ENCODE results near the gene PIN1. TPM values are rescaled to one million over a fixed set of nuclear protein-coding genes. Genes with fewer than 3 reads are reported as not detected.

Gene PIN1
- total and polyA plus RNA-seq, 4 donors, result 124 to 227 (median 167) TPM

DNA sequence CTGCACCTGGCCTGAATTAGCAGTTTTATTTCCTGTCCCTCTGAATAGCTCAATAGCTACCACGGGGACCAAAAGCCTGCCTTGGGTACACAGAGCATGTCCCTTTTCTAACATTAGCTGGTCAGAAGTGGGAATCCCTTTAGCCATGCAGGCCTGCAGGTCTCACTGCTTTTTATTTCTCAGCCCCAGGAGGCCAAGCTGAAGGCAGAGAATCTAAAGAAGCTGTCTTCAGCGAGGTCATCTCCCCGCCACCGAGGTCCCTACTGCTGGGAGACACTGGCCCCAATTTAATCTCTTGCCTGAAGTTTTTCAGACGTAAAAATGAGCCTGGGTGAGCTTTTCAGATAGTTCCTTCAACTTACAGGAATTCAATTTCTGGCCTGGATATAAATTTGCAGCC, 40.7 kb downstream of the PIN1 start:
- DNase-seq (ENCODE audit: low read depth in 4 of 6, low spot score in 6 of 6), result peak in 1 of 6 donors; percentile 47
- WGBS (ENCODE audit: insufficient coverage), result 42% methylated on average over 3 of the region's 5 CpGs
- Histone ChIP-seq H3K27ac (ENCODE audit: low read depth, low read length) (no peak overlapping the region), H3K9me3 (ENCODE audit: control insufficient read depth, insufficient read depth, low read length) (no peaks in the 10 kb centered on the region), H3K4me1 (ENCODE audit: control insufficient read depth, insufficient read depth, low read length) (peaks cover 15% of the 10 kb centered on the region), H3K36me3 (ENCODE audit: control insufficient read depth, insufficient read depth, low read length) (peaks cover 21% of the 10 kb centered on the region), H3K4me3 (ENCODE audit: low read depth, low read length) (no peak overlapping the region), H3K27me3 (ENCODE audit: control insufficient read depth, insufficient read depth, low read length) (no peaks in the 10 kb centered on the region)

DNA sequence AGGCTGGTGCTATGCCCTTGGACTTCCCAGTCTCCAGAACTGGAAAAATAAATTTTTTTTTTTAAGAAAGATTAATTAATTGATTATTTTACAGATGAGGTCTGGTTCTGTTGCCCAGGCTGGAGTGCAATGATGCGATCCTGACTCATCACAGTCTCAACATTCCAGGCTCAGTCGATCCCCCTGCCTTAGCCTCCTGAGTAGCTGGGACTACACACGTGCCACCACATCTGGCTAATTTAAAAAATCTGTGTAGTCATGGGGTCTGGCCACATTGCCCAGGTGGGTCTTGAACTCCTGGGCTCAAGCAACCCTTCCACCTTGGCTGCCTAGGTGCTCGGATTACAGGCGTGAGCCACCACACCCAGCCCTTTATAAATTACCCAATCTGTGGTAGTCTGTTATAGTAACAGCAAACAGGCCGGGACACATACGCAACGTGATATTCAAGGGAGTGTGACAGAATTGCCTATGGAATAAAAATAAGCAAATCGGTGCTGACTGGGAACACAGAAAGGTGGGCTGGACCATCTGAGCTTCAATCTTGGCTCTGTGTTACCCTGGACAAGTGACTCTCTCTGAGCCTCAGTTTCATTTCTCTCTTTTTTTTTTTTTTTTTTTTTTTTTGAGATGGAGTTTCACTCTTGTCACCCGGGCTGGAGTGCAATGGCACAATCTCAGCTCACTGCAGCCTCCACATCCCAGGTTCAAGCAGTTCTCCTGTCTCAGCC, 42.8 kb downstream of the PIN1 start:
- Histone ChIP-seq H3K36me3 (ENCODE audit: control insufficient read depth, insufficient read depth, low read length) (peaks cover 7% of the 10 kb centered on the region), H3K9me3 (ENCODE audit: control insufficient read depth, insufficient read depth, low read length) (no peaks in the 10 kb centered on the region), H3K4me1 (ENCODE audit: control insufficient read depth, insufficient read depth, low read length) (peaks cover 22% of the 10 kb centered on the region), H3K27me3 (ENCODE audit: control insufficient read depth, insufficient read depth, low read length) (no peaks in the 10 kb centered on the region), H3K27ac (ENCODE audit: low read depth, low read length) (no peak overlapping the region), H3K4me3 (ENCODE audit: low read depth, low read length) (no peak overlapping the region)
- 90% methylated on average over 7 of the region's 10 CpGs for WGBS (ENCODE audit: insufficient coverage)
- no peak for DNase-seq (ENCODE audit: low read depth in 4 of 6, low spot score in 6 of 6)

DNA sequence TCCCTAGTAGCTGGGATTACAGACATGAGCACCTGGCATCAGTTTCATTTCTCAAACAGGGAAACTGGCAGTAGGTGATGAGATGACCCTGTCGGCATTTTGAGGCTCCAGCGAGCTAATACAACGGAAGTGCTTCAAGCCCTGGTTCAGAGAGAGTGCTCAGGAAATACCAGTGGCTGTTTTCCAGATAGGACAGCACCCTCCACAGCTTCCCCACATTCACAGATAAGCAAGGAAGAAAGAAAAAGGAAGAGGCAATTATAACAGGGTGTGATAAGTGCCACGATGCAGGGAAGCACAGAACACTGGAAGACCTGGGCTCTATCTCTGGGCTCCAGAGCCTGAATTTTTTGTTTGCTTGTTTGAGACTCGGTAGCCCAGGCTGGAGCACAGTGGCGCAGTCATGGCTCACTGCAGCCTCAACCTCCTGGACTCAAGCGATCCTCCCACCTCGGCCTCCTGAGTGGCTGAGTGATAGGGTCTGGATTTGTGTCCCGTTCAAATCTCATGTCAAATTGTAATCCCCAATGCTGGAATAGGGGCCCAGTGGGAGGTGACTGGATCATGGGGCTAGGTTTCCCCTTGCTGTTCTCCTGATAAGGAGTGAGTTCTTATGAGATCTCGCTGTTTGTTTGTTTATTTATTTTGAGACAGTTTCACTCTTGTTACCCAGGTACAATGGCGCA, 43.5 kb downstream of the PIN1 start:
- H3K9me3 ChIP-seq (ENCODE audit: control insufficient read depth, insufficient read depth, low read length), result no peaks in the 10 kb centered on the region
- H3K36me3 ChIP-seq (ENCODE audit: control insufficient read depth, insufficient read depth, low read length), result peaks cover 7% of the 10 kb centered on the region
- no peaks in the 10 kb centered on the region for H3K27me3 ChIP-seq (ENCODE audit: control insufficient read depth, insufficient read depth, low read length)
- H3K4me3 ChIP-seq (ENCODE audit: low read depth, low read length), result no peak overlapping the region
- H3K4me1 ChIP-seq (ENCODE audit: control insufficient read depth, insufficient read depth, low read length), result peaks cover 29% of the 10 kb centered on the region
- WGBS (ENCODE audit: insufficient coverage), result 92% methylated on average over 8 of the region's 11 CpGs
- no peak overlapping the region for H3K27ac ChIP-seq (ENCODE audit: low read depth, low read length)
- no peak for DNase-seq (ENCODE audit: low read depth in 4 of 6, low spot score in 6 of 6)

DNA sequence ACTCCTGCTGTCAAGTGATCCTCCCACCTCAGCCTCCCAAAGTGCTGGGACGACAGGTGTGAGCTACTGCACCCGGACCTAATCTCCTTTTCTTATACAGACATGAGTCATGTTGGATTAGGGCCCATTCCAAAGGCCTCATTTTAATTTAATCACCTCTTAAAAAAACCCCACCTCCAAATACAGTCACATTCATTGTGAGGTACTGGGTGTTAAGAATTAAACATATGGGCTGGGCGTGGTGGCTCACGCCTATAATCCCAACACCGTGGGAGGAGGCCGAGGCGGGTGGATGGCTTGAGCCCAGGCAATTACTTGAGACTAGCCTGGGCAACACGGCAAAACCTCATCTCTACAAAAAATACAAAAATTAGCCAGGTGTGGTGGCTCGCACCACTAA, 46.6 kb downstream of the PIN1 start:
- 100% methylated on average over 1 of the region's 9 CpGs for WGBS (ENCODE audit: insufficient coverage)

DNA sequence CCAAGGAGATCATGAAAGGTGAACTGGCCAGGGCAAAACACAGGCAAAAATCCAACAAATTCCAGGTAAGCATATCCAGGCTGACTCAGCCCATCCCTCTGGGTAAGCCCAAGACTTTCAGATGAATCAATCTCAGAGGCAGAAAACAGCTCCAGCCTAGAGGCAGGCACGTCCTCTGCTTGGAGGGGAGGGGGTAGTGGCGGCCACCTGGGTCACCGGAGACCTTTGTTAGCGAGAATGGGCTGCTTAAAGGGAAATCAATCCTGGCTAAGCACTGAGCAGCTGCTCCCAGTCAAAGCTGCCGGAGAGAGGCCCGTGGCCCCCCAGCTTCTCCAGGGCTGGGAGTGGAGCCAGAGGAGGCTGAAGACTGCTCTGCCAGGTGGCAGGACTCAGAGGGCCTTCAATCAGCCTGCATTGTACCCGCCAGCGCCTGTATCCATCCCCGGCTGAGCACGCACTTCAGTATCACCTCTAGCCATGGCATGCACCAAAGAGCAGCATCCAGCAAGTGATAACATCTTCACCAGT, 48.2 kb downstream of the PIN1 start:
- Histone ChIP-seq H3K9me3 (ENCODE audit: control insufficient read depth, insufficient read depth, low read length) (no peaks in the 10 kb centered on the region), H3K27ac (ENCODE audit: low read depth, low read length) (no peak overlapping the region), H3K36me3 (ENCODE audit: control insufficient read depth, insufficient read depth, low read length) (peaks cover 8% of the 10 kb centered on the region), H3K4me3 (ENCODE audit: low read depth, low read length) (no peak overlapping the region), H3K27me3 (ENCODE audit: control insufficient read depth, insufficient read depth, low read length) (no peaks in the 10 kb centered on the region), H3K4me1 (ENCODE audit: control insufficient read depth, insufficient read depth, low read length) (peaks cover 25% of the 10 kb centered on the region)
- WGBS (ENCODE audit: insufficient coverage), result 13% methylated on average over 10 of the region's 10 CpGs
- DNase-seq (ENCODE audit: low read depth in 4 of 6, low spot score in 6 of 6), result peak in 2 of 6 donors; percentile 86 to 92

More for the DNA sequence above, 46.6 kb downstream of the PIN1 start:
- Histone ChIP-seq H3K9me3 (ENCODE audit: control insufficient read depth, insufficient read depth, low read length) (no peaks in the 10 kb centered on the region), H3K4me1 (ENCODE audit: control insufficient read depth, insufficient read depth, low read length) (peaks cover 25% of the 10 kb centered on the region), H3K27ac (ENCODE audit: low read depth, low read length) (no peak overlapping the region), H3K36me3 (ENCODE audit: control insufficient read depth, insufficient read depth, low read length) (peaks cover 2% of the 10 kb centered on the region), H3K4me3 (ENCODE audit: low read depth, low read length) (no peak overlapping the region), H3K27me3 (ENCODE audit: control insufficient read depth, insufficient read depth, low read length) (no peaks in the 10 kb centered on the region)
- no peak for DNase-seq (ENCODE audit: low read depth in 4 of 6, low spot score in 6 of 6)

DNA sequence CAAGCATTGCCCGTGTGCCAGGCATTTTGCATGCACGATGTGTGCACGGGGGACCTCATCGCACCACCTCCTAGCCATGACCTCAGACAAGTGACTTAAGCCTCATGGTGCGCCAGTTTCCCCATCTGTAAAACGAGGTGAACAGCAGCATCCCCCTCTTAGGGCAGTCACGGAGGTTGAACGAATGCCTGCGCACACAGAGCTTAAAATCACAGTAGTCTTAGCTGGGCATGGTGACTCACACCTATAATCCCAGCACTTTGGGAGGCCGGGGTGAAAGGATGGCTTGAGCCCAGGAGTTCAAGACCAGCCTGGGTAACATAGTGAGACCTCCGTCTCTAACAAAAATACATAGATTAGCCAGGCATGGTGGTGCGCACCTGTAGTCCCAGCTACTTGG, 48.6 kb downstream of the PIN1 start:
- Histone ChIP-seq H3K27me3 (ENCODE audit: control insufficient read depth, insufficient read depth, low read length) (no peaks in the 10 kb centered on the region), H3K9me3 (ENCODE audit: control insufficient read depth, insufficient read depth, low read length) (no peaks in the 10 kb centered on the region), H3K27ac (ENCODE audit: low read depth, low read length) (no peak overlapping the region), H3K4me1 (ENCODE audit: control insufficient read depth, insufficient read depth, low read length) (peaks cover 25% of the 10 kb centered on the region), H3K36me3 (ENCODE audit: control insufficient read depth, insufficient read depth, low read length) (peaks cover 7% of the 10 kb centered on the region), H3K4me3 (ENCODE audit: low read depth, low read length) (no peak overlapping the region)
- WGBS (ENCODE audit: insufficient coverage), result 52% methylated on average over 10 of the region's 12 CpGs
- DNase-seq (ENCODE audit: low read depth in 4 of 6, low spot score in 6 of 6), result no peak

DNA sequence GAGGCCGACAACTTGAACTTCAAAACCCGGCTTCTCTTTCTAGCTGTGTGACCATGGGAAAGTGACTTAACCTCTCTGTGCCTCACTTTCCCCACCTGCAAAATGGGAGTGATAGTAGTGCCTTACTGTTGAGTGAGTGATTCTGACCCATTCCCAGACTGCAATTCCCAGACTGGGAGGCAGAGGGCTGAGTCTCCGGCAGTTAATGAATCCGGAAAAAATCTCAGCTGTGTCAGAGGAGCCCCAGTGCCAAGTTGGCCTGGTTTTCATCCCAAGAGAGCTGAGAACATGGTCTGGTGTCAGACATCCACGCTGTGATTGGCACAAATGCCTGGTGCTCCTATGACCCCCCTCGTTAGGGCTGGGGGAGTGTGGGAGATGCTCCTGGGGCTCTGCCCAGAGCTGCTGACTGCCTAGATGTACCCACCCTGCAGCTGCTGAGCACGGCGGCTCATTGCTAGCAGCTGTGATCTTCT, 50.0 kb downstream of the PIN1 start:
- H3K4me3 ChIP-seq (ENCODE audit: low read depth, low read length), result no peak overlapping the region
- peaks cover 29% of the 10 kb centered on the region for H3K4me1 ChIP-seq (ENCODE audit: control insufficient read depth, insufficient read depth, low read length)
- peaks cover 8% of the 10 kb centered on the region for H3K36me3 ChIP-seq (ENCODE audit: control insufficient read depth, insufficient read depth, low read length)
- no peaks in the 10 kb centered on the region for H3K9me3 ChIP-seq (ENCODE audit: control insufficient read depth, insufficient read depth, low read length)
- no peak overlapping the region for H3K27ac ChIP-seq (ENCODE audit: low read depth, low read length)
- H3K27me3 ChIP-seq (ENCODE audit: control insufficient read depth, insufficient read depth, low read length), result no peaks in the 10 kb centered on the region
- 21% methylated on average over 6 of the region's 8 CpGs for WGBS (ENCODE audit: insufficient coverage)
- DNase-seq (ENCODE audit: low read depth in 4 of 6, low spot score in 6 of 6), result peak in 3 of 6 donors; percentile 33 to 96 (median 79)

DNA sequence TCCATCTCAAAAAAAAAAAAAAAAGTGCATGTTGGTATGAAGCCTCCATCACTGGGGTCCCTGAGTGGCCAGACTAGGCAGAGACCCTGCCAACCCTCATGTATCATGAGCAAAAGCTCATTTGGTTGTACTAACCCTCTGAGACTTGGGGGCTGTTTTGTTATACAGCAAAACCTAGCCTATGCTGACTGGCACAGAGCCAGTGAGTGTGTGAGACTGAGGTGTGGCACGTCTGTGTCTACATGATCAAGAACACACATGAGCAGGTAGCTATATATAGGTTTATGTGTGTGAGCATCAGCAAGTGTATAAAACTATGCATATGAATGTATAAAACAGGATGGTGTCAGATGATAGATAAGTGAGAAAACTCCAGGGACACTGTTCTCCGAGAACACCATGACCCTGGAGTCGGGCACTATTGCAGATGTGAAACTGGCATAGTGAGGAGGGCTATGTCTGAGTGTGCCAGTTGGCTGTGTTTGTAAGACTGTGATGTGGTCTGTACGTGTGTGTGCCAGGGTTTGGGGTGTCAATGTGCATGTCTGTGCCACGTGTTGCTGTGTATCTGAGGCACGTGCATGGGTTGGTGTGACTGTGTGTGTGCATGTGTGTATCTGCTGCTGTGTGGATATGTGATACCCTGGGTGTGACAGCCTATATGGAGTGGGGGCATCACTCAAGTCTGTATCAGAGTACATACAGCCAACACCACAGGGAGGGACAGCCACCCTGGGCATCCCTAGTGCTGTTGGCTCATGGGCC, 56.7 kb downstream of the PIN1 start:
- no peak for DNase-seq (ENCODE audit: low read depth in 4 of 6, low spot score in 6 of 6)
- Histone ChIP-seq H3K4me3 (ENCODE audit: low read depth, low read length) (no peak overlapping the region), H3K27ac (ENCODE audit: low read depth, low read length) (no peak overlapping the region), H3K27me3 (ENCODE audit: control insufficient read depth, insufficient read depth, low read length) (no peaks in the 10 kb centered on the region), H3K36me3 (ENCODE audit: control insufficient read depth, insufficient read depth, low read length) (peaks cover 16% of the 10 kb centered on the region), H3K9me3 (ENCODE audit: control insufficient read depth, insufficient read depth, low read length) (no peaks in the 10 kb centered on the region), H3K4me1 (ENCODE audit: control insufficient read depth, insufficient read depth, low read length) (peaks cover 8% of the 10 kb centered on the region)
- WGBS (ENCODE audit: insufficient coverage), result 81% methylated on average over 6 of the region's 6 CpGs

All from spinal cord (tissue), 10 donors.